ENCODE data around the gene CTNNBL1. TPM values are rescaled to one million over a fixed set of nuclear protein-coding genes. Genes with fewer than 3 reads are reported as not detected.

The CTNNBL1 gene
- total and polyA plus RNA-seq, 12 donors, result 42.2 to 104 (median 52.0) TPM

GRCh38 chr20:37913567-37914366, 219.9 kb downstream of the CTNNBL1 start:
- Histone ChIP-seq H3K4me1 (peaks cover 0 to 18% (median 16%) of the 10 kb centered on the region in 9 donors), H3K36me3 (no peaks in the 10 kb centered on the region), H3K4me3 (no peak overlapping the region), H3K27ac (no peak overlapping the region), H3K27me3 (peaks cover 0 to 98% (median 79%) of the 10 kb centered on the region in 7 donors), H3K9me3 (no peaks in the 10 kb centered on the region)
- intact Hi-C loops (cut with DNase I), result no loop called here
- no peak for TF ChIP-seq CTCF (IDR thresholded peaks at IDR 0.05)
- 56 to 74% methylated on average over 19 of the region's 19 CpGs for WGBS, 2 donors
- DNase-seq, result no peak
- ATAC-seq, result no peak

- DNase-seq (no peak), ATAC-seq (no peak)
- no peaks in the 10 kb centered on the region for H3K36me3 ChIP-seq
- peaks cover 0 to 98% (median 74%) of the 10 kb centered on the region in 7 donors for H3K27me3 ChIP-seq
- no peak overlapping the region for H3K27ac ChIP-seq
- TF ChIP-seq CTCF (IDR thresholded peaks at IDR 0.05), result no peak
- 34 to 52% methylated on average over 5 of the region's 5 CpGs for WGBS, 2 donors
- intact Hi-C loops (cut with DNase I), result no loop called here
- no peaks in the 10 kb centered on the region for H3K9me3 ChIP-seq
- peak overlapping the region in 3 of 10 donors; percentile 22 to 44 (median 30) for H3K4me3 ChIP-seq
- peaks cover 0 to 18% (median 16%) of the 10 kb centered on the region in 9 donors for H3K4me1 ChIP-seq
Measured at GRCh38 chr20:37914367-37914671, 220.5 kb downstream of the CTNNBL1 start.

GRCh38 chr20:37914672-37915433, 221.0 kb downstream of the CTNNBL1 start:
- DNase-seq, result no peak
- Histone ChIP-seq H3K4me3 (peak overlapping the region in 7 of 10 donors; percentile 22 to 44 (median 25)), H3K36me3 (no peaks in the 10 kb centered on the region), H3K9me3 (no peaks in the 10 kb centered on the region), H3K4me1 (peaks cover 0 to 18% (median 16%) of the 10 kb centered on the region in 9 donors), H3K27ac (peak overlapping the region in 3 of 10 donors; percentile 14 to 44 (median 17)), H3K27me3 (peaks cover 0 to 98% (median 72%) of the 10 kb centered on the region in 7 donors)
- TF ChIP-seq CTCF (IDR thresholded peaks at IDR 0.05), result no peak
- WGBS, 2 donors, result 10 to 11% methylated on average over 34 of the region's 34 CpGs
- intact Hi-C loops (cut with DNase I), result no loop called here
- ATAC-seq, result peak in 7 of 8 donors; percentile 10 to 43 (median 39)

- DNase-seq, result no peak
- Histone ChIP-seq H3K27ac (peak overlapping the region in 1 of 10 donors; percentile 44), H3K36me3 (no peaks in the 10 kb centered on the region), H3K4me3 (peak overlapping the region in 1 of 10 donors; percentile 44), H3K27me3 (peaks cover 0 to 98% (median 74%) of the 10 kb centered on the region in 7 donors), H3K4me1 (peaks cover 0 to 18% (median 16%) of the 10 kb centered on the region in 9 donors), H3K9me3 (no peaks in the 10 kb centered on the region)
- WGBS, 2 donors, result 43 to 53% methylated on average over 10 of the region's 10 CpGs
- intact Hi-C loops (cut with DNase I), result no loop called here
- no peak for TF ChIP-seq CTCF (IDR thresholded peaks at IDR 0.05)
- no peak for ATAC-seq
Measured at GRCh38 chr20:37915434-37915787, 221.6 kb downstream of the CTNNBL1 start.

Data from heart right ventricle (tissue), 16 donors.